Measurements from ENCODE around the gene FAM25G. TPM values are rescaled to one million over a fixed set of nuclear protein-coding genes. Genes with fewer than 3 reads are reported as not detected.
"Not testable (repeated sequence)": the region's sequence is repeated elsewhere in the genome, so short reads cannot be mapped to it uniquely, and the experiment has no call there.

Gene FAM25G
- total RNA-seq, 1 experiment from 2014 or later, result not detected

DNA sequence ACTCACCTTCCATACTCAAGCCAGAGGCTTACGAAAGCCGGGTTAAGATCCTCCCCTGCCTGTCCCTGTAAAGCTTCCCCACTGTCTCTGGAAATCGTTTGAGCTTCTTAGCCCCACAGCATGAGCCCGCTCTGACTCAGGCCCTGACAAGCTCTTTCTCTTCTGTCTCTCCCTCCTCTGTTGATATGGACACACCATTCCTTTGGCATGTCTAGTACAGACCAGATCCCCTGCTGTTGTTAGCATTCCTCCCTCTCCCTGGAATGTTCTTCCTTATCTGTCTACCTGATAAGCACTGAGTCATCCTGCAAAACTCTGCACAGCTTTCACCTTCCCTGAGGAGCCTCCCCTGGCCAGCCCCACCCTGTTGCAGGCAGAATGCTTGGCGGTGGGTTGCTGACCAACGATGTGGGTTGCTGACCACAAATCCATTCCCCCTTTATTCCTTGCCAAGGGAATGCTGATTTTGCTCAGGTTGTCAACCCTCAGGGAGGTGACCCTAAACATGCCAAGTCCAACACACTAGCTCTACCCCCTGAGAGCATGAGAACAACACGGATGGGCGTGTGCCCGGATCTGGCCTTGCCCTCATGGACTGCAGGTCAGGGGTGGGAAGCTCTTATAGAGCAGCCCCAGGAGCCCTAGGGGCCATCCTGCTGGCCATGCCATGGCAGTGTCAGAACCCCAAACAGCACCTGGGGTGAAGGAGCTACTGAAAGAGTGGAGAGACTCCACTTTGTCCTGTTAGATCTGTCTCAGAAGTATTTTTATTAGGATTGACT lies 28.7 kb downstream of the FAM25G start:
- BruUV-seq (replicated peaks); DNase-seq (ENCODE audit: low spot score); CTCF ChIA-PET; POLR2A ChIA-PET (ENCODE audit: low non-redundant PET); H3K4me1 ChIP-seq (ENCODE audit: insufficient read depth, low read length, poor library complexity, severe bottlenecking); H3K9me3 ChIP-seq (ENCODE audit: low read depth, low read length, poor library complexity, severe bottlenecking); H3K36me3 ChIP-seq (ENCODE audit: insufficient read depth, low read length, poor library complexity, severe bottlenecking); H3K27me3 ChIP-seq (replicated peaks; ENCODE audit: insufficient read depth, low read depth, low read length, poor library complexity); H3K4me3 ChIP-seq (ENCODE audit: low read depth, low read length, poor library complexity, severe bottlenecking); H3K27ac ChIP-seq (ENCODE audit: low read depth, low read length, poor library complexity, severe bottlenecking); intact Hi-C loops (cut with micrococcal nuclease; ENCODE audit: unreplicated experiment): not testable (repeated sequence)

DNA sequence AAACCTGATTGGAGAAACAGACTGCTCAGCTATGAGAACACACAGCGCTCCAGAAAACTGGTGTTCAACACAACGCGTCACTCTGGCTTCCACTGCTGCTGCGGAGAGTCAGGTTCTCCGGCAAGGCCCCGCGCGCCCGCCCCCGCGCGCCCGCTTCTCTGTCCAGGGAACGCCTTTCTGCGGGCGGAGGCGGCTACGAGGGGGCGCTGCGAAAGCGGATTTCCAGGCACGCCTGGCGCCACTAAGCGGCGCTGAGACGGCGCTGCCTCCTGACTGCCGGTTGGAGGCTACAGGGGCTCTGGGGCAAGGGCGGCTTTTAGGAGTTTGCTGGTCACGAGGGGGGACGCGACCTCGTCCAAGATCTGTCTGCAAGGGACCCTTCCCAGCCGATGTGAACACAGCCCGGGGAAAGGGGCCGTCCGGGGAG lies 30.2 kb downstream of the FAM25G start:
- POLR2A ChIA-PET (ENCODE audit: low non-redundant PET); CTCF ChIA-PET; H3K4me1 ChIP-seq (ENCODE audit: insufficient read depth, low read length, poor library complexity, severe bottlenecking); H3K36me3 ChIP-seq (ENCODE audit: insufficient read depth, low read length, poor library complexity, severe bottlenecking); intact Hi-C loops (cut with micrococcal nuclease; ENCODE audit: unreplicated experiment); H3K27me3 ChIP-seq (replicated peaks; ENCODE audit: insufficient read depth, low read depth, low read length, poor library complexity); H3K9me3 ChIP-seq (ENCODE audit: low read depth, low read length, poor library complexity, severe bottlenecking); BruUV-seq (replicated peaks); H3K27ac ChIP-seq (ENCODE audit: low read depth, low read length, poor library complexity, severe bottlenecking): not testable (repeated sequence)
- DNase-seq (ENCODE audit: low spot score), result peak; percentile 46
- peak; percentile 46 for TF ChIP-seq CTCF (conservative IDR thresholded peaks at IDR 0.05; ENCODE audit: low read depth, low read length)
- peak overlapping the region; percentile 23 for H3K4me3 ChIP-seq (ENCODE audit: low read depth, low read length, poor library complexity, severe bottlenecking)

GRCh38 chr10:47458466-47459154 lies 32.9 kb downstream of the FAM25G start:
- CTCF ChIA-PET, result interaction anchor here (0.7 kb wide), 1 partner anchor 97 kb away, joined by 14 read pairs; no protein-coding TSS in a partner anchor
- H3K36me3 ChIP-seq (ENCODE audit: insufficient read depth, low read length, poor library complexity, severe bottlenecking), result no peaks in the 10 kb centered on the region
- H3K4me3 ChIP-seq (ENCODE audit: low read depth, low read length, poor library complexity, severe bottlenecking), result no peak overlapping the region
- POLR2A ChIA-PET (ENCODE audit: low non-redundant PET), result no interaction called here
- no peak for DNase-seq (ENCODE audit: low spot score)
- no peaks in the 10 kb centered on the region for H3K9me3 ChIP-seq (ENCODE audit: low read depth, low read length, poor library complexity, severe bottlenecking)
- no peaks in the 10 kb centered on the region for H3K4me1 ChIP-seq (ENCODE audit: insufficient read depth, low read length, poor library complexity, severe bottlenecking)
- H3K27me3 ChIP-seq (replicated peaks; ENCODE audit: insufficient read depth, low read depth, low read length, poor library complexity), result no peaks in the 10 kb centered on the region
- no peak for TF ChIP-seq EZH2 (IDR thresholded peaks at IDR 0.05; ENCODE audit: borderline replicate concordance, low read depth, low read length, poor library complexity, severe bottlenecking)
- TF ChIP-seq CTCF (conservative IDR thresholded peaks at IDR 0.05; ENCODE audit: low read depth, low read length), result no peak
- no peak overlapping the region for H3K27ac ChIP-seq (ENCODE audit: low read depth, low read length, poor library complexity, severe bottlenecking)
- intact Hi-C loops (cut with micrococcal nuclease; ENCODE audit: unreplicated experiment), result no loop called here
- no TSS peak for BruUV-seq (replicated peaks)

Measured in A673 (cell line).